Measurements from ENCODE around the gene PNCK. TPM values are rescaled to one million over a fixed set of nuclear protein-coding genes. Genes with fewer than 3 reads are reported as not detected.
A peak's percentile ranks its signal among the peaks of the same experiment; 100 is the strongest.
"Not testable (repeated sequence)": the region's sequence is repeated elsewhere in the genome, so short reads cannot be mapped to it uniquely, and the experiment has no call there.

The PNCK gene
- total RNA-seq, 1 experiment from 2014 or later, result 0.70 TPM

DNA sequence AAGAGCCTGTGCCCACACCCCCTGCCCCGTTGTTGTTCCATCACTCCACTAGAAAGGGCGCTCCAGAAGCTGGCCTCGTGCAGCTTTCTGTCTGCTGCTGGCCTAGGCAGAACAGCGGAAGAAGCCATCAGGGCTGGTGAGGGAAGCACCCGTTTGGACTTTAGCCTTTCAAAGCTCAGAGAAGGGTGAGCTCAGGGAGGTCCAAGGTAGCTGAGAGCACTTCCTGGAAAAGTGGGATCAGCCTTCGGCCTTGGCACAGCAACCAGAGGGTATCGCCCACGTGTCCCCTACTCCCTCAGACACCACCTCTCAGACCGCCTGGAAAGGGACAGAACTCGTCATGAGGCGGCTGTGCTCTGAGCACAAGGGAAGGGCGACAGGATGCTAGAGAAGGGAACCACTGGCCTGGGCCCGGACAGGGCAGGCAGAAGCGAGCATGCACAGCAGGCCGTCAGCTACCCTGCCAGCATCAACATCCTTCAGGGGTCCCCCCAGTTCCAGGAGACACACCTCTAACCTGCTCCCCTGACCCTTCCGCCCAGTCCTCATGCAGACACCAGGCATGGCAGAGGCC, 25.7 kb upstream of the PNCK start:
- DNase-seq (ENCODE audit: low spot score), result not testable (repeated sequence)

GRCh38 chrX:153697924-153698865, 24.6 kb upstream of the PNCK start:
- no peak for DNase-seq (ENCODE audit: low spot score)

- not testable (repeated sequence) for DNase-seq (ENCODE audit: low spot score)
Measured at GRCh38 chrX:153696986-153697722, 23.5 kb upstream of the PNCK start.

DNA sequence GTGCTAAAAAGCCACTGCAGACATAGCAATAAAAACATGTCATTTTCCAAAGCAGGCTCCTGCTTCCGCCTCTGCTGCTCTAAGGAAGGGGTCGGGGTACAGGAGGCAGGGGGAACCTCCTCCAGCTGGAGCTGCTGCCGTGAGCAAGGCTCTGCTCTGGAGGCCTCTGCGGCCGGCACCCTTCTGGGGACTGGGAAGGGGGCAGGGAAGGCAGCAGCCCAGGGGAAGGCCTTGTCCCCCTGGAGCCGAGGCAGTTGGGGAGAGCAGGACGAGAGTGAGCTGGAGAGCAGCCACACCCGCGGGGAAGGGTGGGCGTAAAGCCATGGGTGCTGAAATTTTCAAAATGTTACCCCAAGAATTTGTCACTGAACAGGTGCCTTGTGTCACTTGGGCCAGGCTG, 22.9 kb upstream of the PNCK start:
- DNase-seq (ENCODE audit: low spot score), result not testable (repeated sequence)

DNA sequence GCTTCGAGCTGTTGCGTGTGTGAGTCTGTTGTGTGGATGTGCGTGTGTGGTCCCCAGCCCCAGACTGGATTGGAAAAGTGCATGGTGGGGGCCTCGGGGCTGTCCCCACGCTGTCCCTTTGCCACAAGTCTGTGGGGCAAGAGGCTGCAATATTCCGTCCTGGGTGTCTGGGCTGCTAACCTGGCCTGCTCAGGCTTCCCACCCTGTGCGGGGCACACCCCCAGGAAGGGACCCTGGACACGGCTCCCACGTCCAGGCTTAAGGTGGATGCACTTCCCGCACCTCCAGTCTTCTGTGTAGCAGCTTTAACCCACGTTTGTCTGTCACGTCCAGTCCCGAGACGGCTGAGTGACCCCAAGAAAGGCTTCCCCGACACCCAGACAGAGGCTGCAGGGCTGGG, 22.5 kb upstream of the PNCK start:
- no peak for DNase-seq (ENCODE audit: low spot score)

- DNase-seq (ENCODE audit: low spot score), result no peak
Measured at GRCh38 chrX:153694687-153695270, 21.2 kb upstream of the PNCK start.

DNA sequence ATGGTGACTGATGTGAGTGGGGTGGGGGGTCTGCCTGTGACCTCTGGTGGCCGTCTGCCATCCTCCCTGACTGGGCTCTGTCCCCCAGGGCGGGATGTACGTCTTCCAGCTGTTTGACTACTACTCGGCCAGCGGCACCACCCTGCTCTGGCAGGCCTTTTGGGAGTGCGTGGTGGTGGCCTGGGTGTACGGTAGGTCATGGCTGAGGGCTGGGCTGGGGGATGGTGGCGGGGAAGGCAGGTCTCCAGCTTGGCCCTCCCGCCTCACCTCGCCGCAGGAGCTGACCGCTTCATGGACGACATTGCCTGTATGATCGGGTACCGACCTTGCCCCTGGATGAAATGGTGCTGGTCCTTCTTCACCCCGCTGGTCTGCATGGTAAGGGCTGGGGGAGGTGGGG, 20.6 kb upstream of the PNCK start:
- DNase-seq (ENCODE audit: low spot score), result not testable (repeated sequence)

DNA sequence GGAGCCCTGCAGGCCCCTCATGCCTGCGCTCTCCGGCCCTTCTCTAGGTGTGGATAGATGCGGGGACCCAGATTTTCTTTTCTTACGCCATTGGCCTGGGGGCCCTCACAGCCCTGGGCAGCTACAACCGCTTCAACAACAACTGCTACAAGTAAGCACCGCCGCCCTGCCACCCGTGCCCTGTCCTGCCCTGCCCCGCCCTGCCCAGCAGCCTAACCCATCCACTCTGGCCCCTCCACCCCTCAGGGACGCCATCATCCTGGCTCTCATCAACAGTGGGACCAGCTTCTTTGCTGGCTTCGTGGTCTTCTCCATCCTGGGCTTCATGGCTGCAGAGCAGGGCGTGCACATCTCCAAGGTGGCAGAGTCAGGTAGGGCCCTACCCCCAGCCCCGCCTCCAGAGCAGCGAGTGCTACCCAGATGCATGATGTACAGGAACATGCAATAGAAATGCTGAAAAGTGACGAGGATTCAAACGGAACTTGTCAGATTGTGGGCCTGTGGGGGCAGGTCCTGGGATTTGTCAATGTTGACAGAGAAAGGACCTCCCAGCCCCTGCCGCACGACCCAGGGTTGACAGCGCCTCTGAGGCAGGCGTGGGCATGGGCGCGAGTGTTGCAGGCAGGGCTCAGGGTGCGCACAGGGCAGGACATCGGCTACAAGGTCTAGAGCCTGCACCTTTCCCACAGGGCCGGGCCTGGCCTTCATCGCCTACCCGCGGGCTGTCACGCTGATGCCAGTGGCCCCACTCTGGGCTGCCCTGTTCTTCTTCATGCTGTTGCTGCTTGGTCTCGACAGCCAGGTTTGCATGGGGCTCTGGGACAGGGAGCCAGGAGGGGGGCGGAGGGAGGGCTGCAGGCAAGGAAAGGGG, 19.8 kb upstream of the PNCK start:
- DNase-seq (ENCODE audit: low spot score), result no peak

- no peak for DNase-seq (ENCODE audit: low spot score)
Measured at GRCh38 chrX:153692611-153693156, 19.1 kb upstream of the PNCK start.

- DNase-seq (ENCODE audit: low spot score), result no peak
Measured at GRCh38 chrX:153692003-153692402, 18.4 kb upstream of the PNCK start.

- not testable (repeated sequence) for DNase-seq (ENCODE audit: low spot score)
Measured at GRCh38 chrX:153691032-153691827, 17.6 kb upstream of the PNCK start.

DNA sequence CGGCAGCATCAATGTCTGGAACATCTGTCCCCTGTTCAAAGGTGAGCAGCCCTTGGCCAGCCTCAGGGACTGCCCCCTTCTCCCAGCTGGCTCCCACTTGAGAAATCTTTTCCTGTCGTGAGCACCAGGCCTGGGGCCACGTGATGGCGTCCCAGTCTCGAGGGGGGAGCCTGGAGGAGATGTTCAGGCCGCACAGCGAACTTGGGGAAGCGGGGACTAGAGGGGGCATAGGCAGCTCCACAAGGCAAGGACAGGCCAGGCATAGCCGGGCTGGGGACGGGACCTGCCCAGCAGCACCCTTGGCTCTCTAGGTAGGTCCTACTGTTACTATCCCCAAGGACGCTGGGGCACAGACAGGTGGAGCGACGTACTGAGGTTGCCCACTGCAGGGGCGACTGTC, 16.9 kb upstream of the PNCK start:
- DNase-seq (ENCODE audit: low spot score), result no peak

GRCh38 chrX:153689654-153690465, 16.2 kb upstream of the PNCK start:
- no peak for DNase-seq (ENCODE audit: low spot score)

GRCh38 chrX:153688911-153689590, 15.4 kb upstream of the PNCK start:
- no peak for DNase-seq (ENCODE audit: low spot score)

- no peak for DNase-seq (ENCODE audit: low spot score)
Measured at GRCh38 chrX:153688506-153688905, 14.9 kb upstream of the PNCK start.

DNA sequence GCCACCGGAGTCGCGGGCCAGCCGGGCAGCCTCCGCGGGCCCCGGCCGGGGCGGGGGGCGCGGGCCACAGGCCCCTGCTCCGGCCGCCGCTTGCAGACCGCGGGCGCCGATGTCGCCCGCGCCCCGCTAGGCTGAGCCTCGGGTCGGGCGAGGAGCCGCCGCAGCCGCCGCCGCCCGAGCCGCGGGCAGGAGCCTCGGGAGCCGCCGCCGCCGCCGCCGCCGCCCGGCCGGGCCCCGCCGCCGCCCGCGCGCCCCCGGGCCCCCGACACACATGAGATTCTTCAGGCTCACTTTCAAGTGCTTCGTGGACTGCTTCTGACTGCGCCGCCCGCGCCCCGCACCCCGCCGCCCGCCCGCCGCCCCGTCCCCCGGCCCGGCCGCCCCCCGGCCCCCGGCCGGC, 14.5 kb upstream of the PNCK start:
- no peak for DNase-seq (ENCODE audit: low spot score)

GRCh38 chrX:153687121-153688039, 13.8 kb upstream of the PNCK start, which contains the start of gene SLC6A8:
TSS of gene SLC6A8 (plus strand) at chrX:153687926. CDS start at chrX:153688575, 649 bp downstream.
- peak; percentile 47 for DNase-seq (ENCODE audit: low spot score)
